Lower lobe of right lung (tissue), 2 donors: ENCODE data around the gene PPP1R2C. TPM values are rescaled to one million over a fixed set of nuclear protein-coding genes. Genes with fewer than 3 reads are reported as not detected.

ENCODE experiments used
- ATAC-seq, 2 donors: fragments of 200-7000 bp; cut with Tn5 transposase; one replicate each; pipeline ENCODE4 v1.9.1; 2020 to 2022; ENCODE audit warnings: mild to moderate bottlenecking in 2 of 2, moderate library complexity in 2 of 2
- DNase-seq: peaks from one replicate; pipeline ENCODE4 v3.0.0-alpha.2; 2020
- H3K27ac ChIP-seq: fragments of 200-600 bp; one replicate; pipeline ENCODE4 v1.8.0; 2022
- H3K27me3 ChIP-seq: fragments of 200-600 bp; one replicate; pipeline ENCODE4 v1.8.0; 2022; ENCODE audit warnings: low read depth
- H3K36me3 ChIP-seq: fragments of 200-600 bp; one replicate; pipeline ENCODE4 v1.8.0; 2022; ENCODE audit warnings: mild to moderate bottlenecking
- H3K4me1 ChIP-seq: fragments of 200-600 bp; one replicate; pipeline ENCODE4 v1.8.0; 2022
- H3K4me3 ChIP-seq: fragments of 200-600 bp; one replicate; pipeline ENCODE4 v1.8.0; 2022; ENCODE audit warnings: mild to moderate bottlenecking
- H3K9me3 ChIP-seq: fragments of 200-600 bp; one replicate; pipeline ENCODE4 v1.8.0; 2022
- intact Hi-C: fragments of 100-400 bp; cut with DNase I; formaldehyde crosslinking; loops from one replicate; pipeline ENCODE4 v1.11.0; 2022
- total RNA-seq: library from RNA; stranded (reverse); fragmentation: NEBNext Ultra II Directional; extraction: Animal tissue kit (Norgen Biotek cat#: 25700); gene quantifications from one replicate; pipeline ENCODE4 v1.2.1, GENCODE V29; 2021
- TF ChIP-seq, protein P1 (sequence below): fragments of 200-600 bp; IDR thresholded peaks from one replicate; pipeline ENCODE4 v1.8.0; 2022; ENCODE audit warnings: antibody characterized with exemption, mild to moderate bottlenecking
- donor health status: DM: no; HTN: yes; CAD: no; lungs with severe emphysema.

PPP1R2C gene
- total RNA-seq, 1 donor from 2014 or later, result not detected

DNA sequence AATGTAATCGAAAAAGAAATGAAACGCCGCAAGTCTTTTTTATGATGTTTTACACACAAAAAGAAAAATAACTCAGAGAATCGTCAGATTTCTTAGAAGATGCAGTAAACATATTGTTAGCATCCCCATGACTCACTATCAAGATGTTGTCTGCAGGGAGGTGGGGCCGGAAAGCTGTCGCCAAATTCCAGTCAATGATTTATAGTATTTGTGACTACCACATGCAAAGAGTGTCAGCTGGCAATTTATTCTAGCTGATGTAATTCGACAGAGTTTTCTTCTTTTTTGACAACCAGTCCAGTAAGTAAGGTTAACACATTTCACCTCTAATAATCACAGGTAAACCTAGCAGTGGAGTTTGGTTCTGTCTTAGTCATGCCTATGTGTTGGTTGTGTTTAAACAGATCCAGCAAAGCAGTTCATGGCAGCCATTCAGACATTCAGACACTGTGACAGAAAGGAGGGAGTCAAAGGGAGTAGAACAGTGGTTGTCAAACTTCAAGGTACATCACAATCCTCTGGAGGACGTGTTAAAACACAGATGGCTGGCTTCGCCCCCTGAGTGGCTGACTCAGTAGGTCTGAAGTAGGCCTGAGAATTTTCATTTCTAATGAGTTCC, 19.8 kb upstream of the PPP1R2C start:
- ATAC-seq (no peak), DNase-seq (no peak)
- TF ChIP-seq, protein P1, sequence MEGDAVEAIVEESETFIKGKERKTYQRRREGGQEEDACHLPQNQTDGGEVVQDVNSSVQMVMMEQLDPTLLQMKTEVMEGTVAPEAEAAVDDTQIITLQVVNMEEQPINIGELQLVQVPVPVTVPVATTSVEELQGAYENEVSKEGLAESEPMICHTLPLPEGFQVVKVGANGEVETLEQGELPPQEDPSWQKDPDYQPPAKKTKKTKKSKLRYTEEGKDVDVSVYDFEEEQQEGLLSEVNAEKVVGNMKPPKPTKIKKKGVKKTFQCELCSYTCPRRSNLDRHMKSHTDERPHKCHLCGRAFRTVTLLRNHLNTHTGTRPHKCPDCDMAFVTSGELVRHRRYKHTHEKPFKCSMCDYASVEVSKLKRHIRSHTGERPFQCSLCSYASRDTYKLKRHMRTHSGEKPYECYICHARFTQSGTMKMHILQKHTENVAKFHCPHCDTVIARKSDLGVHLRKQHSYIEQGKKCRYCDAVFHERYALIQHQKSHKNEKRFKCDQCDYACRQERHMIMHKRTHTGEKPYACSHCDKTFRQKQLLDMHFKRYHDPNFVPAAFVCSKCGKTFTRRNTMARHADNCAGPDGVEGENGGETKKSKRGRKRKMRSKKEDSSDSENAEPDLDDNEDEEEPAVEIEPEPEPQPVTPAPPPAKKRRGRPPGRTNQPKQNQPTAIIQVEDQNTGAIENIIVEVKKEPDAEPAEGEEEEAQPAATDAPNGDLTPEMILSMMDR, result no peak
- intact Hi-C loops, result no loop called here
- no peaks in the 10 kb centered on the region for H3K27me3 ChIP-seq
- no peaks in the 10 kb centered on the region for H3K9me3 ChIP-seq
- no peak overlapping the region for H3K4me3 ChIP-seq
- no peaks in the 10 kb centered on the region for H3K36me3 ChIP-seq
- H3K4me1 ChIP-seq, result no peaks in the 10 kb centered on the region
- H3K27ac ChIP-seq, result no peak overlapping the region

DNA sequence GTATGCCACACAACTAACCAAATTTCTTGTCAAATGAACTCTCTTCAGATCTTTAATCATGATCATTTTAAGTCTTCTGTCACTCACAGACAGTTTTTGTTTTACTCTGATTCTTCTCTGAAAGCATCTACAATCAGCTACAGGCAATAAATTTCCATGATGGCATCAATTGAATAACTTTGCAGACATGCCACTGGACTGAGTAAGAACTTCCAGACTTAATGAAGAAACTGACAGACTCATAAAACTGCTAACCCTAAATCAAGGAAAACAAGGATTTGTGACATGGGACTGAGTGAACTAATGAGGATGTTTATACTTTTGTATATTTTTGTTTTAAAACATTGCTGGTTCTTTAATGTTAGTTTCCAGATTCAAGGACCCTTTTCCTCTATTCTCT, 5.5 kb upstream of the PPP1R2C start:
- no peak for ATAC-seq
- intact Hi-C loops, result no loop called here
- H3K9me3 ChIP-seq, result no peaks in the 10 kb centered on the region

DNA sequence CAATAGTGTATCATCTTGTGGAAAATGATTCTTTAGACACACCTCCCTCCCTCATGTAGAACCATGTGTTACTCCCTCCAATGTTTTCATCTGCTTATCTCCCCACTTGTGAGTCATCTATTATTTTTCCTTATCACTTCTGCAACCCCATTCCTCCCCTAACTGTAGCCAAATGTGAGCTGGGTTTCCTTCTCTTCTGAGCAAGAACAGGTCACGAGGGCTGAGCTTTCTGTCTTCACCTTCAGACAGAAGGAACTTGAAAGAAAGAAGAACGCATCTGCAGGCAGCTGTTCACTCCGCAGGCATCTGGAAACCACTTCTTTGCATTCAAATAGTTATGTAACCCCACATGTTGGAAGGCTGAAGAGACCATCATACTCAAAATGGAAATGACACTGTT, 1.8 kb downstream of the PPP1R2C start:
- no peak for DNase-seq

More for the DNA sequence above, 5.5 kb upstream of the PPP1R2C start:
- TF ChIP-seq, protein P1, result no peak
- no peak for DNase-seq
- Histone ChIP-seq H3K4me1 (no peaks in the 10 kb centered on the region), H3K27me3 (no peaks in the 10 kb centered on the region), H3K27ac (no peak overlapping the region), H3K36me3 (no peaks in the 10 kb centered on the region), H3K4me3 (no peak overlapping the region)

DNA sequence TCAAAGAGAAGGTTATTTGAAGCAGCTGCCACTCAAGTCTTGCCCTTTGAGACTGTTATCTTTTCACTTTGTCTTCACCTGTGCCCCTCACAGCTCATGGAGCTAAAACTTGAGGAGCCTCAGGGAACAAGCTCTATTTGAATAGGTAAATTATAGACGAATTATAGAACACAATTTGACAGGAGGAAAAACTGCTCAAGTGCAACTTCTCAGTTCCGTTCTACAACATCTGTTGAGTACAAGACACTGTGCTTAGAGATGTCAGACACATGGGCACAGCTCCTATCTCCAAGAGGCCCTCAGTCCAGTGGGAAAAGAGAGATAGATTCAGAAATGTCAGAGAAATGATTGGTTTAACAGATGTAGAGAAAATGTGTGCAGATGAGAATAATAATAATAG, 5.1 kb downstream of the PPP1R2C start:
- no peak overlapping the region for H3K4me3 ChIP-seq
- H3K27ac ChIP-seq, result no peak overlapping the region
- H3K27me3 ChIP-seq, result no peaks in the 10 kb centered on the region
- intact Hi-C loops, result no loop called here
- H3K36me3 ChIP-seq, result no peaks in the 10 kb centered on the region
- no peak for ATAC-seq
- no peaks in the 10 kb centered on the region for H3K4me1 ChIP-seq
- TF ChIP-seq, protein P1, result no peak
- DNase-seq, result no peak
- H3K9me3 ChIP-seq, result no peaks in the 10 kb centered on the region

More for the DNA sequence above, 1.8 kb downstream of the PPP1R2C start:
- TF ChIP-seq, protein P1, result no peak
- H3K27me3 ChIP-seq, result no peaks in the 10 kb centered on the region
- intact Hi-C loops, result no loop called here
- no peak overlapping the region for H3K4me3 ChIP-seq
- H3K27ac ChIP-seq, result no peak overlapping the region
- no peaks in the 10 kb centered on the region for H3K9me3 ChIP-seq
- H3K4me1 ChIP-seq, result no peaks in the 10 kb centered on the region
- no peak for ATAC-seq
- H3K36me3 ChIP-seq, result no peaks in the 10 kb centered on the region

DNA sequence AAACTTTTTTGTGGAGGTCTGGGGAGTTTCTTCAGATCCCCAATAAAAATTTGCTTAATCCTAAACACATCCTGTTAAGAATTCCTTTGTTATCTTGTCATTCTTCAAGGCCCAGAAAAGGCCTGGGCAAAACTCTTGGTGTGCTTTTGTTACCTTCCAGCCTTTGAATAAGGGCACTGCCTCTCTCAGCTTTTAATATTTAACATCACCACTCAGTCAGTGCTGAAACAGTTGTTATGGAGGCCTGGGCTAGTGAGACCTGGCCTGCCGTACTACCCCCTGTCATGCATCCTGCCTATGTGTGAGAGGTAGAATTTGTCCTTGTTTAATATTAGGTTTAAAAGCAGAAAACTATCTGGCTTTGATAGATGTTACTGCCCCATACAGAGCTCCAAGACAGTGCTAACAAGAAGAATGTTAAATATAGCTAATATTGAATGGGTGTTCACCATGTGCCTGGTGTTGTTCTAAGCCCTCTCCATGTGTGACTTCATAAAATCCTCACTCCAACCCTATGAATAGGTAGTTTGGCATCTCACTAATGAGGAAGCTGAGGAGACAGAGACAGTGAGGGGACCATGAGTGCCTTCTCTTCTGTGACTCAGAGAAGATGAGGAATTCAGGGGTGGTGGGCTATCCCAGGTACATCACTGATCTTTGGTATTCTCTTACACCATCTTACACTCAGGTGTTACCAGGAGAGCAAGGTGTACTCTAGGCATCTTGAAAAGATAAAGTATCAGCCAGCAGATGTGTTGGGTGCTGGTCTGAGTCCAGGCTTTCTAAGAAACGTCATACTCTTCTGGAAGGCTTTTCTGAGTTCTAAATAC, 6.2 kb downstream of the PPP1R2C start:
- intact Hi-C loops, result no loop called here
- no peak for DNase-seq
- no peaks in the 10 kb centered on the region for H3K36me3 ChIP-seq
- H3K27me3 ChIP-seq, result no peaks in the 10 kb centered on the region
- H3K27ac ChIP-seq, result no peak overlapping the region
- no peaks in the 10 kb centered on the region for H3K4me1 ChIP-seq
- no peaks in the 10 kb centered on the region for H3K9me3 ChIP-seq
- no peak for ATAC-seq
- TF ChIP-seq, protein P1, result no peak
- H3K4me3 ChIP-seq, result no peak overlapping the region
